K562 (cell line): ENCODE results near the gene L3MBTL1. TPM values are rescaled to one million over a fixed set of nuclear protein-coding genes. Genes with fewer than 3 reads are reported as not detected.

Experiments
- ATAC-seq: fragments of 200-7000 bp; cut with Tn5 transposase; 3 replicates; pipeline ENCODE4 v1.9.1; 2020; ENCODE audit warnings: moderate library complexity
- BruUV-seq: library from RNA; stranded (reverse); fragments of 400-500 nt; replicated peaks from 2 replicates; lab custom pipeline; 2021; lab: Mats Ljungman, UMichigan
- CTCF ChIA-PET: fragments of 300-600 bp; formaldehyde crosslinking; extraction: SDS; loops from one replicate; lab custom pipeline; 2021; ENCODE audit warnings: low intra/inter-chr PET ratio; lab: Yijun Ruan, JAX
- POLR2A ChIA-PET: fragments of 300-600, 350-650 bp; sonication (Branson Sonifier 250); formaldehyde crosslinking; extraction: SDS; loops from one replicate; lab custom pipeline; 2021; ENCODE audit warnings: antibody characterized with exemption, inconsistent platforms; lab: Yijun Ruan, JAX
- DNase-seq, 4 experiments: peaks; one replicate each; pipeline versions ENCODE4 v3.0.0 to v3.0.0-alpha.2; 2011 to 2018; ENCODE audit warnings: low spot score in 3 of 4, mixed read lengths in 3 of 4; ENCODE audit errors: extremely low read depth in 1 of 4
- FAIRE-seq: peaks from 2 replicates; lab custom pipeline; 2011; peaks lifted over from hg19 to GRCh38; lab: Jason Lieb, UNC
- H2AFZ ChIP-seq: 2 replicates; pipeline ENCODE4 v1.6.0; 2011; ENCODE audit warnings: low read depth, low read length, control low read depth, inconsistent platforms
- H3K27ac ChIP-seq: fragments of 200-600 bp; 3 replicates; pipeline ENCODE4 v1.8.0; 2011; ENCODE audit warnings: low read depth, mild to moderate bottlenecking, control low read depth, inconsistent platforms, low read length, moderate library complexity, mixed read lengths; ENCODE audit errors: extremely low read depth
- H3K27me3 ChIP-seq, 2 experiments: fragments of 300-600 bp in 1 of 2; 2 replicates in 1 of 2; 3 replicates in 1 of 2; pipeline versions ENCODE4 v1.6.0 to v1.8.0; 2011; ENCODE audit warnings: inconsistent platforms in 2 of 2, low read length in 2 of 2, mild to moderate bottlenecking in 1 of 2, mixed read lengths in 1 of 2, moderate library complexity in 1 of 2; ENCODE audit not compliant: control insufficient read depth in 2 of 2, insufficient read depth in 2 of 2
- H3K36me3 ChIP-seq: fragments of 300-600 bp; 3 replicates; pipeline ENCODE4 v1.8.0; 2011; ENCODE audit warnings: mild to moderate bottlenecking, low read length, inconsistent platforms; ENCODE audit not compliant: control insufficient read depth, insufficient read depth
- H3K4me1 ChIP-seq, 2 experiments: fragments of 200-600 bp in 1 of 2; replicated peaks in 1 of 2; 2 replicates in 1 of 2; 3 replicates in 1 of 2; pipeline versions ENCODE4 v1.5.1 to v1.8.0; 2011; ENCODE audit warnings: inconsistent platforms in 2 of 2, low read length in 2 of 2, mild to moderate bottlenecking in 1 of 2, mixed read lengths in 1 of 2, moderate library complexity in 1 of 2; ENCODE audit not compliant: control insufficient read depth in 2 of 2, insufficient read depth in 2 of 2
- H3K4me2 ChIP-seq: 2 replicates; pipeline ENCODE4 v1.6.1; 2011; ENCODE audit warnings: low read length, control low read depth, inconsistent platforms, mixed read lengths; ENCODE audit not compliant: insufficient read depth
- H3K4me3 ChIP-seq: fragments of 200-600 bp; sonication (generic), shearing (Covaris generic); 2 replicates; pipeline ENCODE4 v1.5.1; 2016; ENCODE audit warnings: control low read depth, inconsistent platforms
- H3K79me2 ChIP-seq: fragments of 200-600 bp; 3 replicates; pipeline ENCODE4 v1.8.0; 2011; ENCODE audit warnings: low read length, inconsistent platforms; ENCODE audit not compliant: control insufficient read depth, insufficient read depth
- H3K9ac ChIP-seq, 2 experiments: 2 replicates each; pipeline versions ENCODE4 v1.6.0 to v1.6.1; 2011; ENCODE audit warnings: low read depth in 2 of 2, low read length in 2 of 2, control low read depth in 1 of 2, inconsistent platforms in 1 of 2, mild to moderate bottlenecking in 1 of 2, mixed read lengths in 1 of 2; ENCODE audit not compliant: insufficient read depth in 1 of 2
- H3K9me1 ChIP-seq: one replicate; pipeline ENCODE4 v1.6.0; 2011; ENCODE audit warnings: inconsistent platforms, mild to moderate bottlenecking, low read length, moderate library complexity; ENCODE audit not compliant: control insufficient read depth, insufficient read depth
- H3K9me3 ChIP-seq: replicated peaks from 2 replicates; pipeline ENCODE4 v1.5.1; 2011; ENCODE audit warnings: low read depth, low read length, inconsistent platforms; ENCODE audit not compliant: control insufficient read depth, insufficient read depth
- H4K20me1 ChIP-seq: replicated peaks from 2 replicates; pipeline ENCODE4 v1.6.1; 2011; ENCODE audit warnings: low read length, inconsistent platforms, mixed read lengths; ENCODE audit not compliant: control insufficient read depth, insufficient read depth
- C11orf30 ChIP-seq: fragments of 450-650 bp; IDR thresholded peaks from 2 replicates; pipeline ENCODE4 v1.6.1; 2016; ENCODE audit warnings: low read depth, mild to moderate bottlenecking
- EHMT2 ChIP-seq: fragments of 450-650 bp; IDR thresholded peaks from 2 replicates; pipeline ENCODE4 v1.6.1; 2018; ENCODE audit warnings: antibody characterized with exemption
- MAFG ChIP-seq: fragments of 450-650 bp; conservative IDR thresholded peaks from 2 replicates; pipeline ENCODE4 v1.6.1; 2016; ENCODE audit warnings: missing genetic modification characterization, missing compliant biosample characterization
- NFE2 ChIP-seq: IDR thresholded peaks from 2 replicates; pipeline ENCODE4 v1.6.1; 2014; ENCODE audit warnings: antibody characterized with exemption, low read depth
- RAD21 ChIP-seq, 2 experiments: fragments of 250-450 bp in 1 of 2; fragments of 450-650 bp in 1 of 2; sonication (Bioruptor Pico) in 1 of 2; formaldehyde crosslinking in 1 of 2; IDR thresholded peaks in 1 of 2; conservative IDR thresholded peaks in 1 of 2; 2 replicates each; pipeline versions ENCODE4 v1.4.0 to v1.8.0; 2020 to 2022; ENCODE audit warnings: mild to moderate bottlenecking in 2 of 2, moderate library complexity in 1 of 2
- TAF15 ChIP-seq: fragments of 200-400 bp; formaldehyde crosslinking; IDR thresholded peaks from 2 replicates; pipeline ENCODE4 v1.6.1; 2017; ENCODE audit warnings: mild to moderate bottlenecking, low read depth, low read length, moderate library complexity
- ZNF316 ChIP-seq: fragments of 450-650 bp; IDR thresholded peaks from 2 replicates; pipeline ENCODE4 v1.6.1; 2016
- ZNF507 ChIP-seq: conservative IDR thresholded peaks from 2 replicates; pipeline ENCODE4 v1.6.1; 2017; ENCODE audit warnings: missing genetic modification characterization, missing compliant biosample characterization
- WGBS: fragments of 100-300 bp; shearing (Covaris generic); methylation state at CpG from one replicate; pipeline ENCODE4 v1.1.6; 2016; ENCODE audit warnings: low coverage, mixed read lengths; ENCODE audit not compliant: insufficient coverage; ENCODE audit errors: missing lambda C conversion rate; 5-methylcytosine and 5-hydroxymethylcytosine counted together
- in situ Hi-C: fragments of 300-500 bp; cut with MboI; formaldehyde crosslinking; loops from 4 replicates; pipeline ENCODE4 v1.15.0; 2018; ENCODE audit warnings: inconsistent platforms, mixed read lengths
- intact Hi-C: fragments of 100-400 bp; cut with micrococcal nuclease; formaldehyde crosslinking; loops from 2 replicates; pipeline ENCODE4 v1.14.2; 2022
- polyA plus RNA-seq, 8 experiments: library from polyadenylated mRNA; depleted of rRNA in 4 of 8; stranded (reverse) in 5 of 8; unstranded in 3 of 8; fragments of >200 nt; fragmentation: Nextera tagmentation in 2 of 8; fragmentation: Illumina TruSeq in 1 of 8; extraction: Ambion mirVana in 2 of 8; extraction: Trizol in 1 of 8; gene quantifications; 2 replicates each; pipeline versions ENCODE4 v1.2.1 to v1.2.3, GENCODE V29; 2011 to 2014; ENCODE audit warnings: inconsistent platforms in 1 of 8, missing spikeins in 1 of 8
- total RNA-seq, 7 experiments: library from RNA; depleted of rRNA in 6 of 7; stranded (reverse); fragments of >200 nt in 6 of 7; fragmentation: Illumina TruSeq in 2 of 7; extraction: Trizol in 2 of 7; gene quantifications; 2 replicates each; pipeline versions ENCODE4 v1.2.1 to v1.2.3, GENCODE V29; 2011 to 2021; ENCODE audit warnings: low replicate concordance in 1 of 7

L3MBTL1 gene
- total and polyA plus RNA-seq, 9 of the 15 experiments (the other 6 are each of a cell fraction or from before 2014, with no cell fraction given): 0.77 to 10.0 (median 4.4) TPM

DNA sequence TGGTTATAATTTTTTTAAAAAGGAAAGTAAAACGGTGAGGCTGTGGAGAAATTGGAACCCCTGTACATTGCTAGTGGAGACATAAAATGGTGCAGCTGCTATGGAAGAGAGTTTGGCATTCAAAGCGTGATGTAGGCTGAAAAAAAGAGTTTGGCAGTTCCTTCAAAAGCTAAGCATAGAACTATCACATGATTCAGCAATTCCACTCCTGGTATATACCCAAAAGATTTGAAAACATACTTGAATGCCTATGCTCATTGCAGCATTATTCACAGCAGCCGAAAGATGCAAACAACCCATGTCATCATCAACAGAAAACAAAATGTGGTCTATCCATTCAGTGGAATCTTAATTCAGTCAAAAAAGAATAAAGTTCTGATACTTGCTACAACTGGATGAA is 46.9 kb downstream of the L3MBTL1 start:
- intact Hi-C loops: no loop called here
- no peaks in the 10 kb centered on the region for H3K36me3 ChIP-seq
- BruUV-seq: no TSS peak
- no peak overlapping the region for H3K4me2 ChIP-seq
- H3K9me3 ChIP-seq: no peaks in the 10 kb centered on the region
- no peak overlapping the region for H3K9ac ChIP-seq
- in situ Hi-C loops: no loop called here
- 59% methylated on average over 3 of the region's 3 CpGs for whole genome bisulfite sequencing
- POLR2A ChIA-PET: interaction anchor here (0.7 to 0.8 kb wide), 2 partner anchors 8 to 36 kb away, joined by 3 to 4 read pairs; no protein-coding TSS in a partner anchor
- no peaks in the 10 kb centered on the region for H3K27me3 ChIP-seq
- H3K9me1 ChIP-seq: no peaks in the 10 kb centered on the region
- DNase-seq (no peak), ATAC-seq (no peak), FAIRE-seq (no peak)
- H3K4me3 ChIP-seq: no peak overlapping the region
- H3K79me2 ChIP-seq: no peaks in the 10 kb centered on the region
- TF ChIP-seq ZNF507 (no peak), C11orf30 (peak; percentile 77), EHMT2 (0 out of 2 replicates have a peak, but pooled peaks have one; percentile 7), RAD21 (CRISPR knock-in tag; conservative IDR thresholded peaks at IDR 0.05 in 1 of 2, IDR thresholded peaks at IDR 0.05 in 1 of 2) (no peak), ZNF316 (peak; percentile 86), MAFG (tag) (peak; percentile 44), TAF15 (no peak), NFE2 (peak; percentile 69)
- no peaks in the 10 kb centered on the region for H4K20me1 ChIP-seq
- H3K27ac ChIP-seq: no peak overlapping the region
- H3K4me1 ChIP-seq: peaks cover 24 to 40% of the 10 kb centered on the region in 2 experiments
- CTCF ChIA-PET: no interaction called here
- H2AFZ ChIP-seq: no peak overlapping the region
